Esophagus squamous epithelium (tissue), 4 donors: Measurements from ENCODE around the gene CCNB1IP1.

Source experiments
- POLR2A ChIP-seq, 4 donors: fragments of 450-650 bp; IDR thresholded peaks; one replicate each; pipeline ENCODE4 v1.6.1; 2017; ENCODE audit warnings: antibody characterized with exemption in 4 of 4, mild to moderate bottlenecking in 4 of 4, moderate library complexity in 3 of 4
- TF ChIP-seq, protein P1 (sequence below), 6 experiments: fragments of 450-650 bp in 4 of 6; fragments of 200-600 bp in 2 of 6; sonication (generic) in 2 of 6; IDR thresholded peaks; one replicate each; pipeline ENCODE4 v1.5.1; 2016 to 2019; ENCODE audit warnings: antibody characterized with exemption in 6 of 6, mild to moderate bottlenecking in 4 of 6, moderate library complexity in 4 of 6

DNA sequence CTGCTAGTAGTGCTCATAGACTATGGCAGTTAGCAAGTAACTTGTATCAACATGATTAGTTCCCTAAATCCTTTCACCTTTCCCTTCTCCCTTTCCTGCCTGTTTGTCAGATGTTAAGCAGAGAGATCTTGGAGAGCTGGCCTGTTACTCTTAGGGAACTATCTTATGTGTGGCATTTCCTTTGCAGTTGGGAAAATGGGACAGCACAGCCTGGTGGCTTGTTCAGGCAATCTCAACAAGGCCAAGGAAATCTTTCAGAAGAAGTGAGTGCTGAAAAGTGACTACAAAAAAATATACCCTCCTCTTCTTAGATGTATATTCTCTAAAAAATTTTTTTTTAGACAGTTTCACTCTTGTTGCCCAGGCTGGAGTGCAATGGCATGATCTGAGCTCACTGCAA, 17.8 kb upstream of the CCNB1IP1 start:
- TF ChIP-seq POLR2A (IDR thresholded peaks at IDR 0.05), result no peak
- TF ChIP-seq, protein P1, sequence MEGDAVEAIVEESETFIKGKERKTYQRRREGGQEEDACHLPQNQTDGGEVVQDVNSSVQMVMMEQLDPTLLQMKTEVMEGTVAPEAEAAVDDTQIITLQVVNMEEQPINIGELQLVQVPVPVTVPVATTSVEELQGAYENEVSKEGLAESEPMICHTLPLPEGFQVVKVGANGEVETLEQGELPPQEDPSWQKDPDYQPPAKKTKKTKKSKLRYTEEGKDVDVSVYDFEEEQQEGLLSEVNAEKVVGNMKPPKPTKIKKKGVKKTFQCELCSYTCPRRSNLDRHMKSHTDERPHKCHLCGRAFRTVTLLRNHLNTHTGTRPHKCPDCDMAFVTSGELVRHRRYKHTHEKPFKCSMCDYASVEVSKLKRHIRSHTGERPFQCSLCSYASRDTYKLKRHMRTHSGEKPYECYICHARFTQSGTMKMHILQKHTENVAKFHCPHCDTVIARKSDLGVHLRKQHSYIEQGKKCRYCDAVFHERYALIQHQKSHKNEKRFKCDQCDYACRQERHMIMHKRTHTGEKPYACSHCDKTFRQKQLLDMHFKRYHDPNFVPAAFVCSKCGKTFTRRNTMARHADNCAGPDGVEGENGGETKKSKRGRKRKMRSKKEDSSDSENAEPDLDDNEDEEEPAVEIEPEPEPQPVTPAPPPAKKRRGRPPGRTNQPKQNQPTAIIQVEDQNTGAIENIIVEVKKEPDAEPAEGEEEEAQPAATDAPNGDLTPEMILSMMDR (IDR thresholded peaks at IDR 0.05), result peak in 2 of 6 experiments; percentile 5 to 24
